HepG2 (cell line): ENCODE results near the gene ZBTB37. TPM values are rescaled to one million over a fixed set of nuclear protein-coding genes. Genes with fewer than 3 reads are reported as not detected.
A peak's percentile ranks its signal among the peaks of the same experiment; 100 is the strongest.

Source experiments
- ARNT ChIP-seq: fragments of 450-650 bp; IDR thresholded peaks from 2 replicates; pipeline ENCODE4 v1.6.1; 2017
- FOXO1 ChIP-seq: sonication (generic); formaldehyde crosslinking; IDR thresholded peaks from 2 replicates; pipeline ENCODE4 v1.4.0; 2020; ENCODE audit warnings: missing genetic modification reagents
- GATAD1 ChIP-seq: IDR thresholded peaks from 2 replicates; pipeline ENCODE4 v1.6.1; 2016; ENCODE audit warnings: missing genetic modification reagents, missing compliant biosample characterization
- HOXA3 ChIP-seq: sonication (generic); formaldehyde crosslinking; IDR thresholded peaks from 2 replicates; pipeline ENCODE4 v1.5.0; 2020; ENCODE audit warnings: missing genetic modification reagents
- HOXA5 ChIP-seq: sonication (generic); formaldehyde crosslinking; IDR thresholded peaks from 2 replicates; pipeline ENCODE4 v1.4.0; 2020; ENCODE audit warnings: missing genetic modification reagents
- ISL2 ChIP-seq: sonication (generic); formaldehyde crosslinking; IDR thresholded peaks from 2 replicates; pipeline ENCODE4 v1.5.0; 2020; ENCODE audit warnings: missing genetic modification reagents
- KDM5A ChIP-seq: fragments of 200-600 bp; sonication (generic); IDR thresholded peaks from 2 replicates; pipeline ENCODE4 v1.7.0; 2018; ENCODE audit warnings: antibody characterized with exemption, mild to moderate bottlenecking, low read length, borderline replicate concordance
- MAZ ChIP-seq, 2 experiments: sonication (generic) in 1 of 2; formaldehyde crosslinking in 1 of 2; IDR thresholded peaks; 2 replicates each; pipeline versions ENCODE4 v1.5.0 to v1.6.1; 2012 to 2020; ENCODE audit warnings: low read depth in 2 of 2, mild to moderate bottlenecking in 2 of 2, borderline replicate concordance in 1 of 2, improper control_type of control experiment in 1 of 2, low read length in 1 of 2, missing genetic modification reagents in 1 of 2, moderate library complexity in 1 of 2
- MEIS1 ChIP-seq: sonication (generic); formaldehyde crosslinking; IDR thresholded peaks from 2 replicates; pipeline ENCODE4 v1.9.0; 2021; ENCODE audit warnings: mild to moderate bottlenecking, missing genetic modification reagents, moderate library complexity, borderline replicate concordance
- NONO ChIP-seq, 2 experiments: fragments of 450-650 bp in 1 of 2; sonication (generic) in 1 of 2; formaldehyde crosslinking in 1 of 2; IDR thresholded peaks in 1 of 2; conservative IDR thresholded peaks in 1 of 2; 2 replicates each; pipeline versions ENCODE4 v1.6.1 to v1.8.0; 2017 to 2022; ENCODE audit warnings: mild to moderate bottlenecking in 1 of 2, missing genetic modification reagents in 1 of 2, moderate library complexity in 1 of 2
- POLR2G ChIP-seq: fragments of 200-400 bp; formaldehyde crosslinking; IDR thresholded peaks from 2 replicates; pipeline ENCODE4 v1.6.1; 2018; ENCODE audit warnings: mild to moderate bottlenecking, low read depth, low read length, moderate library complexity
- SIN3B ChIP-seq: fragments of 150-350 bp; IDR thresholded peaks from 2 replicates; pipeline ENCODE4 v1.6.1; 2014; ENCODE audit warnings: low read length
- TP53 ChIP-seq: sonication (generic); formaldehyde crosslinking; conservative IDR thresholded peaks from 2 replicates; pipeline ENCODE4 v1.4.0; 2020; ENCODE audit warnings: missing genetic modification reagents
- ZFP41 ChIP-seq: sonication (generic); formaldehyde crosslinking; IDR thresholded peaks from 2 replicates; pipeline ENCODE4 v1.4.0; 2020; ENCODE audit warnings: mild to moderate bottlenecking, missing genetic modification reagents, borderline replicate concordance
- ZNF264 ChIP-seq: sonication (generic); formaldehyde crosslinking; IDR thresholded peaks from 2 replicates; pipeline ENCODE4 v1.4.0; 2020; ENCODE audit warnings: missing genetic modification reagents
- ZNF589 ChIP-seq: sonication (generic); formaldehyde crosslinking; conservative IDR thresholded peaks from 2 replicates; pipeline ENCODE4 v1.8.0; 2022; ENCODE audit warnings: mild to moderate bottlenecking, moderate library complexity, missing genetic modification reagents
- ZNF644 ChIP-seq: IDR thresholded peaks from 2 replicates; pipeline ENCODE4 v1.6.1; 2016; ENCODE audit warnings: low read depth
- ZNF674 ChIP-seq: sonication (generic); formaldehyde crosslinking; IDR thresholded peaks from 2 replicates; pipeline ENCODE4 v1.5.0; 2020; ENCODE audit warnings: low read depth, mild to moderate bottlenecking, missing genetic modification reagents
- ZNF761 ChIP-seq: sonication (generic); formaldehyde crosslinking; conservative IDR thresholded peaks from 2 replicates; pipeline ENCODE4 v1.4.0; 2020; ENCODE audit warnings: mild to moderate bottlenecking, missing genetic modification reagents
- ZNF772 ChIP-seq: sonication (generic); formaldehyde crosslinking; IDR thresholded peaks from 2 replicates; pipeline ENCODE4 v1.5.0; 2020; ENCODE audit warnings: mild to moderate bottlenecking, missing genetic modification reagents
- ZSCAN30 ChIP-seq: sonication (generic); formaldehyde crosslinking; IDR thresholded peaks from 2 replicates; pipeline ENCODE4 v1.5.0; 2020; ENCODE audit warnings: mild to moderate bottlenecking, missing genetic modification reagents
- polyA plus RNA-seq, 8 experiments: library from polyadenylated mRNA; depleted of rRNA in 3 of 8; stranded (reverse) in 7 of 8; unstranded in 1 of 8; fragments of >200 nt; fragmentation: Illumina TruSeq in 4 of 8; extraction: Trizol in 4 of 8; gene quantifications; 2 replicates each; pipeline versions ENCODE4 v1.2.1 to v1.2.3, GENCODE V29; 2011 to 2016; ENCODE audit warnings: low read depth in 4 of 8, missing spikeins in 1 of 8, mixed read lengths in 1 of 8; ENCODE audit not compliant: insufficient read depth in 1 of 8
- total RNA-seq, 5 experiments: library from RNA; depleted of rRNA; stranded (reverse); fragments of >200 nt; fragmentation: Illumina TruSeq; extraction: Trizol; gene quantifications; 2 replicates each; pipeline ENCODE4 v1.2.3, GENCODE V29; 2016; ENCODE audit warnings: low read depth in 1 of 5
- TF ChIP-seq, protein P1 (sequence below): sonication (generic); formaldehyde crosslinking; IDR thresholded peaks from 2 replicates; pipeline ENCODE4 v1.4.0; 2020; ENCODE audit warnings: missing genetic modification reagents
- TF ChIP-seq, protein P2 (sequence below): sonication (generic); formaldehyde crosslinking; IDR thresholded peaks from 2 replicates; pipeline ENCODE4 v1.4.0; 2020; ENCODE audit warnings: missing genetic modification reagents, borderline replicate concordance
- TF ChIP-seq, protein P3 (sequence below): sonication (generic); formaldehyde crosslinking; IDR thresholded peaks from 2 replicates; pipeline ENCODE4 v1.8.0; 2022; ENCODE audit warnings: mild to moderate bottlenecking, missing genetic modification reagents; ENCODE audit not compliant: insufficient replicate concordance

The ZBTB37 gene
- total and polyA plus RNA-seq, 2 of the 13 experiments (the other 11 are each of a cell fraction or from before 2014, with no cell fraction given), result 2.6 to 7.7 TPM

DNA sequence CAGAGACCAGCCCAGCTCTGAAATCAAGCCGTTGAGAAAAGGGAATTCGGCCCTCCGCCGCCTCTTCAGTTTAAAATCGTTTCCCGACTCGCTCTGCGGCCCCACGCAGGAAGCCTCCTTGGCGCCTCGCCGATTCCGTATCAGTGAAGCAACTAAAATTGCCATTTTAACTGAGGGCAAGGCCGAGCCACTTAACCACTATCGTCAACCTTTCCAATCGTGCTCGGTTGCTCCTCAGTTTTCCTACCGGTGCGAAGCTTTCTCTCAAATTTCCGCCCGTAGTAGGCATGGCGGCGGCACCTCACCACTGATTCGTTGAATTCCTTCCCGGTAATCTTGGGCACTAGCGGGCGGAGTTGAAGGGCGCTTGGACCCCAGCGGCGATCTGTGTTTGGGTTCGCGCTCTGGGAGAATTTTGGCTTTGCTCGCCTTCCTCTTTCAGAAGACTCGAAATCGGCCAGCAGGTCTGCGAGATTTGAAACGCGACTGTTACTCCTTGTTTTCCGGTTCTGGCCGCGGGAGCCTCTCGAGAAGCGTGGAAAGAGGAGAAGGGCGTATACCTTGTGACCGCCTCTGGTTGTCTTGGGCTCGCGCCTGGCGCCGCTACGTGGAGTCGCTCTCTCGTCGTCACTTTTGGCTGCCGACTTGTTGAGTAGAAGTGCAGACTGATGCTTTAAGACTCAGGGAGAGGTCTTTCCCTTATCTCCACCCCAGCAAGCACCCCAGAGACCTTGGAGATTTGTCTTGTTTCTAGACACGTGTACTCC is 43.7 kb upstream of the ZBTB37 start, which contains the start of the genes CENPL and DARS2 (continued):
- TF ChIP-seq MAZ (IDR thresholded peaks at IDR 0.05; ENCODE audit: borderline replicate concordance, low read depth, low read length) (peak; percentile 57; the same call in 1 of the 2 replicates), MAZ (CRISPR knock-in tag; IDR thresholded peaks at IDR 0.05; ENCODE audit: low read depth) (peak; percentile 15; the same call in 1 of the 2 replicates), MEIS1 (no peak), KDM5A (peak; percentile 46; the same call in 1 of the 2 replicates), SIN3B (peak; percentile 89), HOXA5 (peak; percentile 37; the same call in 1 of the 2 replicates), POLR2G (peak; percentile 90), ZFP41 (CRISPR knock-in tag) (no peak), ZNF772 (CRISPR knock-in tag) (peak; percentile 77; the same call in 1 of the 2 replicates), HOXA3 (CRISPR knock-in tag) (peak; percentile 98), ZNF644 (CRISPR knock-in tag) (no peak), ZNF761 (CRISPR knock-in tag) (no peak), TP53 (CRISPR knock-in tag) (no peak), ZNF674 (CRISPR knock-in tag) (no peak), ZSCAN30 (no peak), NONO (IDR thresholded peaks at IDR 0.05) (no peak), NONO (CRISPR knock-in tag; conservative IDR thresholded peaks at IDR 0.05) (peak; percentile 81; the same call in 1 of the 2 replicates), ARNT (no peak), ZNF264 (no peak), ZNF589 (CRISPR knock-in tag) (no peak), FOXO1 (no peak), ISL2 (no peak), GATAD1 (CRISPR knock-in tag) (peak; percentile 97)
- TF ChIP-seq, protein P1, sequence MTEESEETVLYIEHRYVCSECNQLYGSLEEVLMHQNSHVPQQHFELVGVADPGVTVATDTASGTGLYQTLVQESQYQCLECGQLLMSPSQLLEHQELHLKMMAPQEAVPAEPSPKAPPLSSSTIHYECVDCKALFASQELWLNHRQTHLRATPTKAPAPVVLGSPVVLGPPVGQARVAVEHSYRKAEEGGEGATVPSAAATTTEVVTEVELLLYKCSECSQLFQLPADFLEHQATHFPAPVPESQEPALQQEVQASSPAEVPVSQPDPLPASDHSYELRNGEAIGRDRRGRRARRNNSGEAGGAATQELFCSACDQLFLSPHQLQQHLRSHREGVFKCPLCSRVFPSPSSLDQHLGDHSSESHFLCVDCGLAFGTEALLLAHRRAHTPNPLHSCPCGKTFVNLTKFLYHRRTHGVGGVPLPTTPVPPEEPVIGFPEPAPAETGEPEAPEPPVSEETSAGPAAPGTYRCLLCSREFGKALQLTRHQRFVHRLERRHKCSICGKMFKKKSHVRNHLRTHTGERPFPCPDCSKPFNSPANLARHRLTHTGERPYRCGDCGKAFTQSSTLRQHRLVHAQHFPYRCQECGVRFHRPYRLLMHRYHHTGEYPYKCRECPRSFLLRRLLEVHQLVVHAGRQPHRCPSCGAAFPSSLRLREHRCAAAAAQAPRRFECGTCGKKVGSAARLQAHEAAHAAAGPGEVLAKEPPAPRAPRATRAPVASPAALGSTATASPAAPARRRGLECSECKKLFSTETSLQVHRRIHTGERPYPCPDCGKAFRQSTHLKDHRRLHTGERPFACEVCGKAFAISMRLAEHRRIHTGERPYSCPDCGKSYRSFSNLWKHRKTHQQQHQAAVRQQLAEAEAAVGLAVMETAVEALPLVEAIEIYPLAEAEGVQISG (CRISPR knock-in tag), result peak; percentile 97
- TF ChIP-seq, protein P2, sequence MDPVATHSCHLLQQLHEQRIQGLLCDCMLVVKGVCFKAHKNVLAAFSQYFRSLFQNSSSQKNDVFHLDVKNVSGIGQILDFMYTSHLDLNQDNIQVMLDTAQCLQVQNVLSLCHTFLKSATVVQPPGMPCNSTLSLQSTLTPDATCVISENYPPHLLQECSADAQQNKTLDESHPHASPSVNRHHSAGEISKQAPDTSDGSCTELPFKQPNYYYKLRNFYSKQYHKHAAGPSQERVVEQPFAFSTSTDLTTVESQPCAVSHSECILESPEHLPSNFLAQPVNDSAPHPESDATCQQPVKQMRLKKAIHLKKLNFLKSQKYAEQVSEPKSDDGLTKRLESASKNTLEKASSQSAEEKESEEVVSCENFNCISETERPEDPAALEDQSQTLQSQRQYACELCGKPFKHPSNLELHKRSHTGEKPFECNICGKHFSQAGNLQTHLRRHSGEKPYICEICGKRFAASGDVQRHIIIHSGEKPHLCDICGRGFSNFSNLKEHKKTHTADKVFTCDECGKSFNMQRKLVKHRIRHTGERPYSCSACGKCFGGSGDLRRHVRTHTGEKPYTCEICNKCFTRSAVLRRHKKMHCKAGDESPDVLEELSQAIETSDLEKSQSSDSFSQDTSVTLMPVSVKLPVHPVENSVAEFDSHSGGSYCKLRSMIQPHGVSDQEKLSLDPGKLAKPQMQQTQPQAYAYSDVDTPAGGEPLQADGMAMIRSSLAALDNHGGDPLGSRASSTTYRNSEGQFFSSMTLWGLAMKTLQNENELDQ (CRISPR knock-in tag), result no peak
- TF ChIP-seq, protein P3, sequence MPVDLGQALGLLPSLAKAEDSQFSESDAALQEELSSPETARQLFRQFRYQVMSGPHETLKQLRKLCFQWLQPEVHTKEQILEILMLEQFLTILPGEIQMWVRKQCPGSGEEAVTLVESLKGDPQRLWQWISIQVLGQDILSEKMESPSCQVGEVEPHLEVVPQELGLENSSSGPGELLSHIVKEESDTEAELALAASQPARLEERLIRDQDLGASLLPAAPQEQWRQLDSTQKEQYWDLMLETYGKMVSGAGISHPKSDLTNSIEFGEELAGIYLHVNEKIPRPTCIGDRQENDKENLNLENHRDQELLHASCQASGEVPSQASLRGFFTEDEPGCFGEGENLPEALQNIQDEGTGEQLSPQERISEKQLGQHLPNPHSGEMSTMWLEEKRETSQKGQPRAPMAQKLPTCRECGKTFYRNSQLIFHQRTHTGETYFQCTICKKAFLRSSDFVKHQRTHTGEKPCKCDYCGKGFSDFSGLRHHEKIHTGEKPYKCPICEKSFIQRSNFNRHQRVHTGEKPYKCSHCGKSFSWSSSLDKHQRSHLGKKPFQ (CRISPR knock-in tag), result no peak
